Measurements from ENCODE around the gene EDEM3. TPM values are rescaled to one million over a fixed set of nuclear protein-coding genes. Genes with fewer than 3 reads are reported as not detected.

The EDEM3 gene
- total RNA-seq, 3 donors from 2014 or later (not counting 1 experiment from before 2014, with no cell fraction given), result 8.9 to 15.4 (median 15.1) TPM

DNA sequence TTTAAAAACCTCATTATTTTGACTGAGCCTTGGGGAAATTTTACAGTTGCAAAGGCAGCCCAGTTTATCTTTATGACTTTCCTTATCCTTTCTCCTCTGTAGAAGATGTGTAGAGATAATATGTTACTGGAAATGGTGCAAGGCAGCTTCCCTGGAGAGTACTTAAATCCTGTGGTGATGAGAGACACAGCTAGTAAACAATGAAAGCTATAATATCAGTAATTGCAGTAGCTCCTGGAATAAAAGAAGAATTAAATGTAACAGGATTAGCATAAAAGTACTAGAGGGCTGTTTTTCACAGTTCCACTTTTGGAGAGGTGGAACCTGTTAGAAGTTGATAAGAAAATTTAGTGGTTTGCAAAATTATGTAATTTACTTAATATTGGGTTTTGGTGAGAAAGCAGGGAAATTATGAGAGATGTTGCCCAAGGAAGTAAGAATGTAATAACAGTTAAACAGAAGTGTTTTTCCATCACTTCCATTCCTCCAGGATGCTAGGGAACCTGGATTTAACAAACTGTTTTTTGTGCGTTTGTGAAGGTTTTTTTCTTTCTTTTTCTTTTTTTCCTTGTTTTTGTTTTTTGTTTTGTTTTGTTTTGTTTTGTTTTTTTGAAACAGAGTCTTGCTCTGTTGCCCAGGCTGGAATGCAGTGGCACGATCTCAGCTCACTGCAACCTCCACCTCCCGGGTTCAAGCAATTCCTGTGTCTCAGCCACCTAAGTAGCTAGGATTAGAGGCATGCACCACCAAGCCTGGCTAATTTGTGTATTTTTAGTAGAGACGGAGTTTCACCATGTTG lies 15.7 kb upstream of the EDEM3 start:
- 79% methylated on average over 3 of the region's 4 CpGs for WGBS (ENCODE audit: insufficient coverage)

GRCh38 chr1:184769241-184769640 lies 14.6 kb upstream of the EDEM3 start:
- WGBS (ENCODE audit: insufficient coverage), result 59% methylated on average over 2 of the region's 2 CpGs
- no peak overlapping the region for H3K4me3 ChIP-seq (ENCODE audit: low read length)
- H3K27ac ChIP-seq (ENCODE audit: low read length), result no peak overlapping the region
- Mint-ChIP-seq H3K27ac (no peak overlapping the region), H3K36me3 (no peaks in the 10 kb centered on the region), H3K27me3 (ENCODE audit: low read depth in 2 of 2) (peaks cover 6 to 20% of the 10 kb centered on the region in 2 donors), H3K4me1 (no peaks in the 10 kb centered on the region), H3K9me3 (no peaks in the 10 kb centered on the region), H3K4me3 (no peak overlapping the region)
- H3K4me1 ChIP-seq (ENCODE audit: control insufficient read depth, insufficient read depth, low read length), result no peaks in the 10 kb centered on the region
- intact Hi-C loops (cut with micrococcal nuclease), result no loop called here
- no peaks in the 10 kb centered on the region for H3K27me3 ChIP-seq (ENCODE audit: control insufficient read depth, insufficient read depth, low read length)
- no peak for ATAC-seq
- no peaks in the 10 kb centered on the region for H3K9me3 ChIP-seq (ENCODE audit: control insufficient read depth, insufficient read depth, low read length)
- TF ChIP-seq CTCF (IDR thresholded peaks at IDR 0.05), result no peak
- no peaks in the 10 kb centered on the region for H3K36me3 ChIP-seq (ENCODE audit: control insufficient read depth, insufficient read depth, low read length)
- no peak for DNase-seq

More for the DNA sequence above, 15.7 kb upstream of the EDEM3 start:
- Mint-ChIP-seq H3K27me3 (ENCODE audit: low read depth in 2 of 2) (peaks cover 9 to 20% of the 10 kb centered on the region in 2 donors), H3K4me3 (no peak overlapping the region), H3K36me3 (no peaks in the 10 kb centered on the region), H3K9me3 (no peaks in the 10 kb centered on the region), H3K4me1 (no peaks in the 10 kb centered on the region), H3K27ac (no peak overlapping the region)
- TF ChIP-seq CTCF (IDR thresholded peaks at IDR 0.05), result no peak
- Histone ChIP-seq H3K4me1 (ENCODE audit: control insufficient read depth, insufficient read depth, low read length) (no peaks in the 10 kb centered on the region), H3K27ac (ENCODE audit: low read length) (no peak overlapping the region), H3K9me3 (ENCODE audit: control insufficient read depth, insufficient read depth, low read length) (no peaks in the 10 kb centered on the region), H3K36me3 (ENCODE audit: control insufficient read depth, insufficient read depth, low read length) (no peaks in the 10 kb centered on the region), H3K4me3 (ENCODE audit: low read length) (no peak overlapping the region), H3K27me3 (ENCODE audit: control insufficient read depth, insufficient read depth, low read length) (no peaks in the 10 kb centered on the region)
- no peak for ATAC-seq
- intact Hi-C loops (cut with micrococcal nuclease), result no loop called here
- DNase-seq, result no peak

DNA sequence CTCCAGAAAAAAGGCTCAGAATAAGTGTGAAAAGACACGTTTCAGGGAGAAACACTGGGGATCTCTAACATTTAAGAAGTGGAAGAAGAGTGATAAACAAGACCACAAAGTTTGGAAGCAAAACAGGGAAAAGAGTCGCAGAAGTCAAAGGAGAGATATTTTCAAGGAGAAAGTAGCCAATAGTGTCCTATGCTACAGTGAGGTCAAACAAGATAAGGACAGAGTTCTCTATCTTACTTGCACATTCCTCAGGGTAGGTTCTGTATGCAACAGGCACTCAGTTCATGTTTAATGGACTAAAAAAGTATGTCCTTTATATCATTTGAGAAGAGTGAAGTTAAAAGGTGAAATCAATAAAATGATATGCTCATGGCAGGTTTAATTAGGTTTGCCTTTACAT lies 13.8 kb upstream of the EDEM3 start:
- H3K27ac ChIP-seq (ENCODE audit: low read length), result no peak overlapping the region
- Mint-ChIP-seq H3K27ac (no peak overlapping the region), H3K4me1 (no peaks in the 10 kb centered on the region), H3K36me3 (no peaks in the 10 kb centered on the region), H3K4me3 (no peak overlapping the region), H3K27me3 (ENCODE audit: low read depth in 2 of 2) (peaks cover 7 to 20% of the 10 kb centered on the region in 2 donors), H3K9me3 (no peaks in the 10 kb centered on the region)
- H3K9me3 ChIP-seq (ENCODE audit: control insufficient read depth, insufficient read depth, low read length), result no peaks in the 10 kb centered on the region
- no peak for TF ChIP-seq CTCF (IDR thresholded peaks at IDR 0.05)
- ATAC-seq (no peak), DNase-seq (no peak)
- intact Hi-C loops (cut with micrococcal nuclease), result no loop called here
- 97% methylated on average over 2 of the region's 2 CpGs for WGBS (ENCODE audit: insufficient coverage)
- no peak overlapping the region for H3K4me3 ChIP-seq (ENCODE audit: low read length)
- H3K36me3 ChIP-seq (ENCODE audit: control insufficient read depth, insufficient read depth, low read length), result no peaks in the 10 kb centered on the region
- no peaks in the 10 kb centered on the region for H3K27me3 ChIP-seq (ENCODE audit: control insufficient read depth, insufficient read depth, low read length)
- no peaks in the 10 kb centered on the region for H3K4me1 ChIP-seq (ENCODE audit: control insufficient read depth, insufficient read depth, low read length)

GRCh38 chr1:184767591-184767990 lies 12.9 kb upstream of the EDEM3 start:
- no peak for TF ChIP-seq CTCF (IDR thresholded peaks at IDR 0.05)
- DNase-seq (no peak), ATAC-seq (no peak)
- 91% methylated on average over 5 of the region's 5 CpGs for WGBS (ENCODE audit: insufficient coverage)
- no peaks in the 10 kb centered on the region for H3K9me3 ChIP-seq (ENCODE audit: control insufficient read depth, insufficient read depth, low read length)
- H3K4me3 ChIP-seq (ENCODE audit: low read length), result no peak overlapping the region
- Mint-ChIP-seq H3K27ac (no peak overlapping the region), H3K27me3 (ENCODE audit: low read depth in 2 of 2) (peaks cover 11 to 17% of the 10 kb centered on the region in 2 donors), H3K9me3 (no peaks in the 10 kb centered on the region), H3K4me3 (no peak overlapping the region), H3K36me3 (no peaks in the 10 kb centered on the region), H3K4me1 (no peaks in the 10 kb centered on the region)
- no peaks in the 10 kb centered on the region for H3K27me3 ChIP-seq (ENCODE audit: control insufficient read depth, insufficient read depth, low read length)
- no peaks in the 10 kb centered on the region for H3K36me3 ChIP-seq (ENCODE audit: control insufficient read depth, insufficient read depth, low read length)
- intact Hi-C loops (cut with micrococcal nuclease), result no loop called here
- H3K4me1 ChIP-seq (ENCODE audit: control insufficient read depth, insufficient read depth, low read length), result no peaks in the 10 kb centered on the region
- no peak overlapping the region for H3K27ac ChIP-seq (ENCODE audit: low read length)

All from natural killer cell (primary cell).